Measurements from ENCODE around the gene CDH4.

Gene CDH4

GRCh38 chr20:61668065-61668650 lies 416.1 kb downstream of the CDH4 start:
- DNase-seq (ENCODE audit: low read depth in 2 of 2): no peak

- DNase-seq (ENCODE audit: low read depth in 2 of 2): no peak
Observed at GRCh38 chr20:61668771-61669503, 416.9 kb downstream of the CDH4 start.

GRCh38 chr20:61670274-61670673 lies 418.2 kb downstream of the CDH4 start:
- no peak for DNase-seq (ENCODE audit: low read depth in 2 of 2)

GRCh38 chr20:61671559-61671958 lies 419.5 kb downstream of the CDH4 start:
- no peak for DNase-seq (ENCODE audit: low read depth in 2 of 2)

GRCh38 chr20:61673152-61673847 lies 421.2 kb downstream of the CDH4 start:
- DNase-seq (ENCODE audit: low read depth in 2 of 2): no peak

GRCh38 chr20:61674121-61674520 lies 422.1 kb downstream of the CDH4 start:
- no peak for DNase-seq (ENCODE audit: low read depth in 2 of 2)

- DNase-seq (ENCODE audit: low read depth in 2 of 2): no peak
Observed at GRCh38 chr20:61674688-61675087, 422.6 kb downstream of the CDH4 start.

GRCh38 chr20:61677928-61678327 lies 425.9 kb downstream of the CDH4 start:
- DNase-seq (ENCODE audit: low read depth in 2 of 2): no peak

GRCh38 chr20:61678437-61678836 lies 426.4 kb downstream of the CDH4 start:
- DNase-seq (ENCODE audit: low read depth in 2 of 2): no peak

GRCh38 chr20:61679473-61679872 lies 427.4 kb downstream of the CDH4 start:
- no peak for DNase-seq (ENCODE audit: low read depth in 2 of 2)

GRCh38 chr20:61680096-61680495 lies 428.0 kb downstream of the CDH4 start:
- no peak for DNase-seq (ENCODE audit: low read depth in 2 of 2)

- DNase-seq (ENCODE audit: low read depth in 2 of 2): no peak
Observed at GRCh38 chr20:61682114-61682995, 430.3 kb downstream of the CDH4 start.

- DNase-seq (ENCODE audit: low read depth in 2 of 2): no peak
Observed at GRCh38 chr20:61682996-61683681, 431.1 kb downstream of the CDH4 start.

GRCh38 chr20:61683721-61684120 lies 431.7 kb downstream of the CDH4 start:
- no peak for DNase-seq (ENCODE audit: low read depth in 2 of 2)

- no peak for DNase-seq (ENCODE audit: low read depth in 2 of 2)
Observed at GRCh38 chr20:61684136-61684535, 432.1 kb downstream of the CDH4 start.

GRCh38 chr20:61684583-61685235 lies 432.6 kb downstream of the CDH4 start:
- no peak for DNase-seq (ENCODE audit: low read depth in 2 of 2)

GRCh38 chr20:61685462-61685861 lies 433.4 kb downstream of the CDH4 start:
- DNase-seq (ENCODE audit: low read depth in 2 of 2): no peak

GRCh38 chr20:61686051-61686936 lies 434.2 kb downstream of the CDH4 start:
- DNase-seq (ENCODE audit: low read depth in 2 of 2): no peak

- DNase-seq (ENCODE audit: low read depth in 2 of 2): no peak
Observed at GRCh38 chr20:61688411-61688810, 436.4 kb downstream of the CDH4 start.

- DNase-seq (ENCODE audit: low read depth in 2 of 2): no peak
Observed at GRCh38 chr20:61690150-61690549, 438.1 kb downstream of the CDH4 start.
